Ishikawa (cell line): ENCODE results near the gene ATXN1.

Source experiments
- CEBPB ChIP-seq: IDR thresholded peaks from 2 replicates; pipeline ENCODE4 v1.6.1; 2012
- CREB1 ChIP-seq: IDR thresholded peaks from 2 replicates; pipeline ENCODE4 v1.6.1; 2012; ENCODE audit warnings: low read depth
- EGR1 ChIP-seq: IDR thresholded peaks from 2 replicates; pipeline ENCODE4 v1.6.1; 2012
- EP300 ChIP-seq: IDR thresholded peaks from 2 replicates; pipeline ENCODE4 v1.6.1; 2012; ENCODE audit warnings: borderline replicate concordance
- FOXM1 ChIP-seq: IDR thresholded peaks from 2 replicates; pipeline ENCODE4 v1.6.1; 2012; ENCODE audit warnings: low read depth, borderline replicate concordance
- NFIC ChIP-seq: IDR thresholded peaks from 2 replicates; pipeline ENCODE4 v1.6.1; 2012
- RAD21 ChIP-seq: IDR thresholded peaks from 2 replicates; pipeline ENCODE4 v1.6.1; 2012; ENCODE audit warnings: low read depth
- TAF1 ChIP-seq: IDR thresholded peaks from 2 replicates; pipeline ENCODE4 v1.6.1; 2012; ENCODE audit warnings: low read depth, mild to moderate bottlenecking
- TCF12 ChIP-seq: IDR thresholded peaks from 2 replicates; pipeline ENCODE4 v1.6.1; 2012; ENCODE audit warnings: low read depth
- TEAD4 ChIP-seq: IDR thresholded peaks from 2 replicates; pipeline ENCODE4 v1.6.1; 2012
- YY1 ChIP-seq: IDR thresholded peaks from 2 replicates; pipeline ENCODE4 v1.6.1; 2012; ENCODE audit warnings: low read depth
- ZBTB7A ChIP-seq: IDR thresholded peaks from 2 replicates; pipeline ENCODE4 v1.6.1; 2012; ENCODE audit warnings: low read depth
- TF ChIP-seq, protein P1 (sequence below): IDR thresholded peaks from 2 replicates; pipeline ENCODE4 v1.6.1; 2012
- TF ChIP-seq, protein P2 (sequence below): IDR thresholded peaks from 2 replicates; pipeline ENCODE4 v1.6.1; 2012
- TF ChIP-seq, protein P3 (sequence below): IDR thresholded peaks from 2 replicates; pipeline ENCODE4 v1.6.1; 2012; ENCODE audit warnings: low read depth, mild to moderate bottlenecking

Gene ATXN1

DNA sequence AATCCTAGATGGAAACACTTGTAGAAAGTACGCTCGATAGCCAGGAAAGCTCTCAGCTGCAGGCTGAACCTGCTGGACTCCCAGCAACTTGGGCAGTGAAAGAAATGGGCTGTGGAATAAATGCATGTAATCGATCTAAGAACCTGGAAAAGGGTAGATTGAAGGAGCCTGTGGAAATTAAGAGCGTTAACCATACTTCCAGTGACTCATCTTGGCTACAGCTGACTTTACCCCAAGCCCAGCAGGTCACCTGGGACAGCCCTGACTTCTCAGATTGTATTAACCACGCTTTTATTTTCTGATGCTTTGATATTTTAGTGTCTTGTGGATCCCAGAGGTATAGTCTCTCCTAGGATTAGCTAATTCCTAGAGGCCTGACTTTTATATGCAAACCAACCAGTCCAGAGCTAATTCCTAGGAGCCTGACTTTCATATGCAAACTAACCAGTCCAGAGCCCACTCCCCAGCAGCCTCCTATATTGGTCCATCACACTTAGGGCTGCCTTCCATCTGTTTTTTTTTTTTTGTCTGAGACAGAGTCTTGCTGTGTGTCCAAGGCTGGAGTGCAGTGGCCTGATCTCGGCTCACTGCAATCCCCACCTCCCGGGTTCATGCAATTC lies 436.5 kb downstream of the ATXN1 start:
- TF ChIP-seq, protein P1, sequence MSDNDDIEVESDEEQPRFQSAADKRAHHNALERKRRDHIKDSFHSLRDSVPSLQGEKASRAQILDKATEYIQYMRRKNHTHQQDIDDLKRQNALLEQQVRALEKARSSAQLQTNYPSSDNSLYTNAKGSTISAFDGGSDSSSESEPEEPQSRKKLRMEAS, result no peak
- no peak for TF ChIP-seq EGR1
- TF ChIP-seq YY1, result no peak
- TF ChIP-seq TAF1, result no peak
- TF ChIP-seq TCF12, result no peak
- TF ChIP-seq CREB1, result no peak
- TF ChIP-seq NFIC, result no peak
- TF ChIP-seq, protein P2, sequence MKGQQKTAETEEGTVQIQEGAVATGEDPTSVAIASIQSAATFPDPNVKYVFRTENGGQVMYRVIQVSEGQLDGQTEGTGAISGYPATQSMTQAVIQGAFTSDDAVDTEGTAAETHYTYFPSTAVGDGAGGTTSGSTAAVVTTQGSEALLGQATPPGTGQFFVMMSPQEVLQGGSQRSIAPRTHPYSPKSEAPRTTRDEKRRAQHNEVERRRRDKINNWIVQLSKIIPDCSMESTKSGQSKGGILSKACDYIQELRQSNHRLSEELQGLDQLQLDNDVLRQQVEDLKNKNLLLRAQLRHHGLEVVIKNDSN, result no peak
- TF ChIP-seq ZBTB7A, result no peak
- TF ChIP-seq EP300, result no peak
- TF ChIP-seq, protein P3, sequence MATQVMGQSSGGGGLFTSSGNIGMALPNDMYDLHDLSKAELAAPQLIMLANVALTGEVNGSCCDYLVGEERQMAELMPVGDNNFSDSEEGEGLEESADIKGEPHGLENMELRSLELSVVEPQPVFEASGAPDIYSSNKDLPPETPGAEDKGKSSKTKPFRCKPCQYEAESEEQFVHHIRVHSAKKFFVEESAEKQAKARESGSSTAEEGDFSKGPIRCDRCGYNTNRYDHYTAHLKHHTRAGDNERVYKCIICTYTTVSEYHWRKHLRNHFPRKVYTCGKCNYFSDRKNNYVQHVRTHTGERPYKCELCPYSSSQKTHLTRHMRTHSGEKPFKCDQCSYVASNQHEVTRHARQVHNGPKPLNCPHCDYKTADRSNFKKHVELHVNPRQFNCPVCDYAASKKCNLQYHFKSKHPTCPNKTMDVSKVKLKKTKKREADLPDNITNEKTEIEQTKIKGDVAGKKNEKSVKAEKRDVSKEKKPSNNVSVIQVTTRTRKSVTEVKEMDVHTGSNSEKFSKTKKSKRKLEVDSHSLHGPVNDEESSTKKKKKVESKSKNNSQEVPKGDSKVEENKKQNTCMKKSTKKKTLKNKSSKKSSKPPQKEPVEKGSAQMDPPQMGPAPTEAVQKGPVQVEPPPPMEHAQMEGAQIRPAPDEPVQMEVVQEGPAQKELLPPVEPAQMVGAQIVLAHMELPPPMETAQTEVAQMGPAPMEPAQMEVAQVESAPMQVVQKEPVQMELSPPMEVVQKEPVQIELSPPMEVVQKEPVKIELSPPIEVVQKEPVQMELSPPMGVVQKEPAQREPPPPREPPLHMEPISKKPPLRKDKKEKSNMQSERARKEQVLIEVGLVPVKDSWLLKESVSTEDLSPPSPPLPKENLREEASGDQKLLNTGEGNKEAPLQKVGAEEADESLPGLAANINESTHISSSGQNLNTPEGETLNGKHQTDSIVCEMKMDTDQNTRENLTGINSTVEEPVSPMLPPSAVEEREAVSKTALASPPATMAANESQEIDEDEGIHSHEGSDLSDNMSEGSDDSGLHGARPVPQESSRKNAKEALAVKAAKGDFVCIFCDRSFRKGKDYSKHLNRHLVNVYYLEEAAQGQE, result no peak
- no peak for TF ChIP-seq RAD21
- TF ChIP-seq FOXM1, result no peak
- no peak for TF ChIP-seq TEAD4
- TF ChIP-seq CEBPB, result no peak

DNA sequence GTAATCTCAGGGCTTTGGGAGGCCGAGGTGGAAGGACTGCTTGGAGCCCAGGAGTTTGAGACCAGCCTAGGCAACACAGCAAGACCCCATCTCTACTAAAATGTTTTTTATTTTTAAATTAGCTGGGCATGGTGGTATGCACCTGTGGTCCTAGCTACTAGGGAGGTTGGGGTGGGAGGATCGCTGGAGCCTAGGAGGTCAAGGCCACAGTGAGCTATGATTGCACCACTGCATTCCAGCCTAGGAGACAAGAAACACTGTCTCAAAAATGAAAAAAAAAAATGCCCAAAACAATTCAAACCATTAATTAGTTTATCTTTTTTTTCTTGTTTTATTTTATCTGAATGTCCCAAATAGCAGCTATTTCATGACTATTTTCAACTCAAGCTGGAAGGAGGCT lies 437.1 kb downstream of the ATXN1 start:
- no peak for TF ChIP-seq TEAD4
- no peak for TF ChIP-seq CREB1
- TF ChIP-seq NFIC, result no peak
- TF ChIP-seq ZBTB7A, result no peak
- TF ChIP-seq, protein P1, result no peak
- TF ChIP-seq, protein P2, result no peak
- TF ChIP-seq CEBPB, result no peak
- no peak for TF ChIP-seq FOXM1
- no peak for TF ChIP-seq TAF1
- TF ChIP-seq, protein P3, result no peak

DNA sequence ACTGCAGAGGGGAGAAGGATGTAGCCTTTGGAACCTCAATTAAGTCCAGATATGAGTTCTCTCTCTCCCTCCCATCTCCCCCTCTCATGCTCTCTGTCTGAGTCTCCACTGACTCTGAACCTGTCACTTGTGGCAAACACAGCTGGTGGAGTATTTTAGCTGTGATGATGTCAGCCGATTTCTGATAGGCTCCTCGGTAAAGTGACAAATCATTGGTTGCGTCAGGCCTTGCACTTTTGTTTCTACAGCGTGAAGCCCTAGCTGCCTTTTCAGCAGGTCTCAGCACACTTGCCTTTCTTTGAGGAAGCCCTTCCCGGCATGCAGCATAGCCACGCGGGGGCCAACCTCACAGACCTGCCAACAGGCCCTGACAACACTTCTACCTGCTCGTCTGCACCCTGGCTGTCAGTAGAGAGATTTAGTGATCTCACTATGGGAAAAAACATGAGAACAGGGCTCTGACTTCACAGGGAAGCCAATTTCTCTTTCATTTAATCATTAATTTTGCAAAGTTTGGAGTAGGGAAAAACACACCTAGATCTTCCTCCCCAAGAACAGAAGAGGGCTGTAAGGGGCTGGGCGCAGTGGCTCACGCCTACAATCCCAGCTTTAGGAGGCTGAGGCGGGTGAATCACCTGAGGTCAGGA lies 438.5 kb downstream of the ATXN1 start:
- TF ChIP-seq CEBPB (0 out of 2 replicates have a peak, but pooled peaks have one; percentile 31), EGR1 (no peak), YY1 (no peak), NFIC (no peak), EP300 (no peak)
- TF ChIP-seq, protein P1, result peak; percentile 72

DNA sequence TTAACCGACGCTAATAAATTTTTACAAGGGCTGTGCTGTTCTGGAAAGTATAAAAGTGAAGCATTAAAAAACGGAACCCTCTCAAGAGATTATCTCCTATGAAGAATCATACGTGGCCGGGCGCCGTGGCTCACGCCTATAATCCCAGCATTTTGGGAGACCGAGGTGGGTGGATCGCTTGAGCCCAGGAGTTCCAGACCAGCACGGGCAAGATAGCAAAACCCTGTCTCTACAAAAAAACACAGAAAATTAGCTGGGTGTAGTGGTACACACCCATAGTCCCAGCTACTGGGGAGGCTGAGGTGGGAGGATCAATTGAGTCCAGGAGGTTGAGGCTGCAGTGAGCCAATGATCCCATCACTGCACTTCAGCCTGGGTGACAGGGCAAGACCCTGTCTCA lies 439.4 kb downstream of the ATXN1 start:
- TF ChIP-seq YY1 (no peak), EGR1 (no peak), TEAD4 (no peak), TAF1 (no peak), ZBTB7A (no peak), CEBPB (no peak), CREB1 (no peak), NFIC (no peak), RAD21 (no peak), TCF12 (no peak), FOXM1 (no peak), EP300 (no peak)
- TF ChIP-seq, protein P2, result no peak
- TF ChIP-seq, protein P3, result no peak
- TF ChIP-seq, protein P1, result no peak
